Measurements from ENCODE around the gene TMEM140. TPM values are rescaled to one million over a fixed set of nuclear protein-coding genes. Genes with fewer than 3 reads are reported as not detected.

Gene TMEM140
- polyA plus RNA-seq, 1 donor (not counting 4 experiments of a cell fraction or from before 2014, with no cell fraction given), result 0.17 TPM

DNA sequence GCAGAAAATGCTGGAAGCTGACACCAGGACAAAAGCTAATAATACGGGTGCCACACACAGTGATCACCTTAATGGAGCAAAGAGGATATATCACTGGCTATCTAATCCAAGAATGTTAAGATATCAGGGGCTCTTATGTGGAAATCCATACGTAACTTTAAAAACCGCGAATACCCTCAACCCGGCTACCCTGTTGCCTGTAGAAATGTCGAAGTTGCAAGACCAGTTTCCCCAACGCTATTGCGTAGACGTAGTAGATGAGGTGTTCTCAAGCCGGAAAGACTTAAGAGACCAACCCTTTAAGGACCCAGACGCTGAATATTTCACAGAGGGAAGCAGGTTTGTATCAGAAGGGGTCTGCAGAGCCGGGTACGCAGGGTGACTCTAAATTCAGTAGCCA lies 30.5 kb downstream of the TMEM140 start:
- Histone ChIP-seq H3K9me1 (ENCODE audit: control insufficient read depth, extremely low read depth, insufficient read depth, low read length) (no peaks in the 10 kb centered on the region), H3K4me2 (ENCODE audit: control insufficient read depth, extremely low read depth, insufficient read depth, low read depth, low read length) (no peak overlapping the region), H3K79me2 (ENCODE audit: control insufficient read depth, insufficient read depth, low read length) (no peaks in the 10 kb centered on the region), H3K27ac (ENCODE audit: control insufficient read depth, insufficient read depth, low read length) (peak overlapping the region; percentile 95), H3K36me3 (ENCODE audit: control insufficient read depth in 2 of 2, extremely low read depth in 1 of 2, insufficient read depth in 2 of 2, low read length in 2 of 2) (peaks cover 2 to 16% of the 10 kb centered on the region in 2 experiments), H2AFZ (ENCODE audit: control insufficient read depth, low read length) (no peak overlapping the region), H3K4me1 (ENCODE audit: control insufficient read depth, extremely low read depth, insufficient read depth, low read length) (peaks cover 34% of the 10 kb centered on the region), H3K9ac (ENCODE audit: control insufficient read depth, extremely low read depth, insufficient read depth, low read length) (no peak overlapping the region), H3K9me3 (ENCODE audit: control insufficient read depth, low read depth, low read length) (peaks cover 23% of the 10 kb centered on the region), H3K27me3 (ENCODE audit: control insufficient read depth, extremely low read depth, insufficient read depth, low read length) (no peaks in the 10 kb centered on the region), H4K20me1 (ENCODE audit: control insufficient read depth, extremely low read depth, insufficient read depth, low read length) (no peaks in the 10 kb centered on the region), H3K4me3 (ENCODE audit: control insufficient read depth in 2 of 3, extremely low read depth in 1 of 3, insufficient read depth in 2 of 3, low read depth in 1 of 3, low read length in 3 of 3) (no peak overlapping the region)
- dilution Hi-C loops (cut with MboI; ENCODE audit: extremely low pct_ligation_motif_present, low sequenced_read_pairs), result no loop called here
- FAIRE-seq, result no peak
- no peak for DNase-seq (ENCODE audit: low read depth, low spot score)
- no peak for TF ChIP-seq EZH2 (IDR thresholded peaks at IDR 0.05; ENCODE audit: low read length)
- TF ChIP-seq, protein P1, sequence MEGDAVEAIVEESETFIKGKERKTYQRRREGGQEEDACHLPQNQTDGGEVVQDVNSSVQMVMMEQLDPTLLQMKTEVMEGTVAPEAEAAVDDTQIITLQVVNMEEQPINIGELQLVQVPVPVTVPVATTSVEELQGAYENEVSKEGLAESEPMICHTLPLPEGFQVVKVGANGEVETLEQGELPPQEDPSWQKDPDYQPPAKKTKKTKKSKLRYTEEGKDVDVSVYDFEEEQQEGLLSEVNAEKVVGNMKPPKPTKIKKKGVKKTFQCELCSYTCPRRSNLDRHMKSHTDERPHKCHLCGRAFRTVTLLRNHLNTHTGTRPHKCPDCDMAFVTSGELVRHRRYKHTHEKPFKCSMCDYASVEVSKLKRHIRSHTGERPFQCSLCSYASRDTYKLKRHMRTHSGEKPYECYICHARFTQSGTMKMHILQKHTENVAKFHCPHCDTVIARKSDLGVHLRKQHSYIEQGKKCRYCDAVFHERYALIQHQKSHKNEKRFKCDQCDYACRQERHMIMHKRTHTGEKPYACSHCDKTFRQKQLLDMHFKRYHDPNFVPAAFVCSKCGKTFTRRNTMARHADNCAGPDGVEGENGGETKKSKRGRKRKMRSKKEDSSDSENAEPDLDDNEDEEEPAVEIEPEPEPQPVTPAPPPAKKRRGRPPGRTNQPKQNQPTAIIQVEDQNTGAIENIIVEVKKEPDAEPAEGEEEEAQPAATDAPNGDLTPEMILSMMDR (optimal IDR thresholded peaks at IDR 0.05 in 1 of 3, IDR thresholded peaks at IDR 0.05 in 1 of 3, conservative IDR thresholded peaks at IDR 0.05 in 1 of 3; ENCODE audit: extremely low read depth in 1 of 3, insufficient read depth in 2 of 3, low read length in 3 of 3), result no peak

DNA sequence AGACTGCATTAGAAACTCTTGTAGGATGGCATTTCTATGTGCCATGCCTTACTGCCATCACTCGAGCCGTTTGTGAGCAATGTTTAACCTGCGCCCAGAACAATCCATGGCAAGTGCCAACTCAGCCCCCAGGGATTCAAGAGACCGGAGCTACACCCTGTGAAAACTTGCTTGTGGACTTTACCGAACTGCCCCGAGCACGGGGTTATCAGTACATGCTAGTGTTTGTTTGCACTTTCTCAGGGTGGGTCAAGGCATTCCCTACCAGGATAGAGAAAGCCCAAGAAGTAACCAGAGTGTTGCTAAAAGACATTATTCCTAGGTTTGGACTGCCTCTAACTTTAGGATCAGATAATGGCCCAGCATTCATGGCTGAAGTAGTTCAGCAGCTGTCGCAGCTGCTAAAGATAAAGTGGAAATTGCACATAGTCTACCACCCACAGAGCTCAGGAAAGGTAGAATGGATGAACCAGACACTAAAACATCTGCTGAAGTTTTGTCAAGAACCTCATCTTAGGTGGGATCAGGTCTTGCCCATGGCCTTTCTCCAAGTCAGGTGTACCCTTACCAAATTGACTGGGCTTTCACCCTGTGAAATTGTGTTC lies 31.6 kb downstream of the TMEM140 start:
- TF ChIP-seq, protein P1 (optimal IDR thresholded peaks at IDR 0.05 in 1 of 3, IDR thresholded peaks at IDR 0.05 in 1 of 3, conservative IDR thresholded peaks at IDR 0.05 in 1 of 3; ENCODE audit: extremely low read depth in 1 of 3, insufficient read depth in 2 of 3, low read length in 3 of 3), result no peak
- no peak for TF ChIP-seq EZH2 (IDR thresholded peaks at IDR 0.05; ENCODE audit: low read length)
- DNase-seq (ENCODE audit: low read depth, low spot score), result no peak

More for the DNA sequence above, 31.6 kb downstream of the TMEM140 start:
- no peak overlapping the region for H3K27ac ChIP-seq (ENCODE audit: control insufficient read depth, insufficient read depth, low read length)
- H3K9ac ChIP-seq (ENCODE audit: control insufficient read depth, extremely low read depth, insufficient read depth, low read length), result no peak overlapping the region
- H3K9me1 ChIP-seq (ENCODE audit: control insufficient read depth, extremely low read depth, insufficient read depth, low read length), result no peaks in the 10 kb centered on the region
- dilution Hi-C loops (cut with MboI; ENCODE audit: extremely low pct_ligation_motif_present, low sequenced_read_pairs), result no loop called here
- no peaks in the 10 kb centered on the region for H3K27me3 ChIP-seq (ENCODE audit: control insufficient read depth, extremely low read depth, insufficient read depth, low read length)
- peaks cover 6 to 19% of the 10 kb centered on the region in 2 experiments for H3K36me3 ChIP-seq (ENCODE audit: control insufficient read depth in 2 of 2, extremely low read depth in 1 of 2, insufficient read depth in 2 of 2, low read length in 2 of 2)
- H3K79me2 ChIP-seq (ENCODE audit: control insufficient read depth, insufficient read depth, low read length), result no peaks in the 10 kb centered on the region
- peaks cover 25% of the 10 kb centered on the region for H3K9me3 ChIP-seq (ENCODE audit: control insufficient read depth, low read depth, low read length)
- peaks cover 34% of the 10 kb centered on the region for H3K4me1 ChIP-seq (ENCODE audit: control insufficient read depth, extremely low read depth, insufficient read depth, low read length)
- H2AFZ ChIP-seq (ENCODE audit: control insufficient read depth, low read length), result no peak overlapping the region
- H4K20me1 ChIP-seq (ENCODE audit: control insufficient read depth, extremely low read depth, insufficient read depth, low read length), result no peaks in the 10 kb centered on the region
- no peak overlapping the region for H3K4me3 ChIP-seq (ENCODE audit: control insufficient read depth in 2 of 3, extremely low read depth in 1 of 3, insufficient read depth in 2 of 3, low read depth in 1 of 3, low read length in 3 of 3)
- FAIRE-seq, result no peak
- H3K4me2 ChIP-seq (ENCODE audit: control insufficient read depth, extremely low read depth, insufficient read depth, low read depth, low read length), result no peak overlapping the region
